Psoas muscle (tissue), 8 donors: ENCODE measurements around the gene ZNF23. TPM values are rescaled to one million over a fixed set of nuclear protein-coding genes. Genes with fewer than 3 reads are reported as not detected.

Experiments
- ATAC-seq, 4 donors: fragments of 200-7000 bp; cut with Tn5 transposase; one replicate each; pipeline ENCODE4 v1.9.1; 2020; ENCODE audit warnings: moderate library complexity in 3 of 4, mild to moderate bottlenecking in 2 of 4
- DNase-seq, 2 donors: peaks; one replicate each; pipeline ENCODE4 v3.0.0-alpha.2; 2020
- H3K27ac ChIP-seq: fragments of 200-600 bp; one replicate; pipeline ENCODE4 v1.8.0; 2022
- H3K27me3 ChIP-seq, 3 donors: fragments of 200-600 bp in 1 of 3; one replicate each; pipeline versions ENCODE4 v1.6.1 to v1.8.0; 2013 to 2022; ENCODE audit warnings: low read length in 2 of 3, mild to moderate bottlenecking in 2 of 3, moderate library complexity in 1 of 3; ENCODE audit not compliant: insufficient read depth in 3 of 3
- H3K36me3 ChIP-seq, 2 donors: fragments of 200-600 bp in 1 of 2; one replicate each; pipeline versions ENCODE4 v1.6.1 to v1.8.0; 2013 to 2022; ENCODE audit warnings: low read depth in 1 of 2, mild to moderate bottlenecking in 1 of 2, moderate library complexity in 1 of 2; ENCODE audit not compliant: insufficient read depth in 1 of 2
- H3K4me1 ChIP-seq: fragments of 200-600 bp; one replicate; pipeline ENCODE4 v1.8.0; 2022
- H3K4me3 ChIP-seq: fragments of 200-600 bp; one replicate; pipeline ENCODE4 v1.8.0; 2022; ENCODE audit warnings: mild to moderate bottlenecking
- H3K9me3 ChIP-seq: fragments of 200-600 bp; one replicate; pipeline ENCODE4 v1.8.0; 2022
- WGBS, 3 donors: extraction: QIAGEN DNeasy Blood & Tissue Kit; methylation state at CpG; one replicate each; pipeline versions ENCODE4 v1.1.6 to v1.1.7; 2013; 5-methylcytosine and 5-hydroxymethylcytosine counted together
- intact Hi-C, 2 donors: fragments of 100-400 bp; cut with DNase I; formaldehyde crosslinking; loops; one replicate each; pipeline versions ENCODE4 v1.11.0 to v1.14.2; 2022
- polyA plus RNA-seq, 3 donors: library from polyadenylated mRNA; stranded (reverse); fragments of 200-250 nt; gene quantifications; one replicate each; pipeline ENCODE4 v1.2.3, GENCODE V29; 2013
- total RNA-seq, 4 donors: library from RNA; stranded (reverse); fragmentation: NEBNext Ultra II Directional in 2 of 4; extraction: Animal tissue kit (Norgen Biotek cat#: 25700) in 2 of 4; gene quantifications; one replicate each; pipeline versions ENCODE4 v1.2.1 to v1.2.4, GENCODE V29; 2021 to 2023
- TF ChIP-seq, protein P1 (sequence below): fragments of 200-600 bp; IDR thresholded peaks from one replicate; pipeline ENCODE4 v1.8.0; 2022; ENCODE audit warnings: antibody characterized with exemption
- donor health status: healthy with polysubstance abuse.
- donor health status: DM: no; HTN: no; CAD: no; lungs with moderate emphysema.
- donor health status: Bipolar disorder and iron deficiency.
- donor health status: healthy.
- donor health status: DM: yes; HTN: yes; CAD: no.
- donor health status: DM: no; HTN: no; CAD: no.
- donor health status: DM: no; HTN: no; CAD: no.
- donor health status: DM: yes; HTN: yes; CAD: no.

The ZNF23 gene
- total and polyA plus RNA-seq, 7 donors, result 3.8 to 9.3 (median 5.8) TPM

DNA sequence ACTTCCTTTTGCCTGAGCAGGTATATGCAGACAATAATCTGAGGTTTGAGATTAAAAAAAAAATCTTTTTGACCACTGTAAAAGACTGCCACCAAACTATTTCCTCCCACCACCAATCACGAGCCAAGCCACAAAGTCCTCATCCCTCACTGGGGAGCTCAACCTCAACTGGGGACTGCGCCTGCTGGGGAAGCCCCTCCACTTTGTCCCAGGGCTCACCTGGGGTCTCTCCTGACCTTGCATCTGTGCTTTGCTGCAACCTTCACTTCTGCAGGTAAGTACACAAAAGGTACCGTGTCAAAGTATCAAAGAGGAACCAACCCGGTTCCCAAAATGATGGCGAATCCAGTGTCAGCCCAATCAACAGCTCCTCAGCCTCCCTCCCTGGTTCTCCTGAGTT, 55.7 kb downstream of the ZNF23 start:
- Histone ChIP-seq H3K36me3 (no peaks in the 10 kb centered on the region), H3K27ac (no peak overlapping the region), H3K4me3 (no peak overlapping the region), H3K9me3 (no peaks in the 10 kb centered on the region), H3K27me3 (peaks cover 0 to 9% (median 1%) of the 10 kb centered on the region in 3 donors), H3K4me1 (no peaks in the 10 kb centered on the region)
- WGBS, 3 donors, result 83 to 90% (median 88%) methylated on average over 5 of the region's 5 CpGs
- intact Hi-C loops, result no loop called here
- DNase-seq, result no peak
- TF ChIP-seq, protein P1, sequence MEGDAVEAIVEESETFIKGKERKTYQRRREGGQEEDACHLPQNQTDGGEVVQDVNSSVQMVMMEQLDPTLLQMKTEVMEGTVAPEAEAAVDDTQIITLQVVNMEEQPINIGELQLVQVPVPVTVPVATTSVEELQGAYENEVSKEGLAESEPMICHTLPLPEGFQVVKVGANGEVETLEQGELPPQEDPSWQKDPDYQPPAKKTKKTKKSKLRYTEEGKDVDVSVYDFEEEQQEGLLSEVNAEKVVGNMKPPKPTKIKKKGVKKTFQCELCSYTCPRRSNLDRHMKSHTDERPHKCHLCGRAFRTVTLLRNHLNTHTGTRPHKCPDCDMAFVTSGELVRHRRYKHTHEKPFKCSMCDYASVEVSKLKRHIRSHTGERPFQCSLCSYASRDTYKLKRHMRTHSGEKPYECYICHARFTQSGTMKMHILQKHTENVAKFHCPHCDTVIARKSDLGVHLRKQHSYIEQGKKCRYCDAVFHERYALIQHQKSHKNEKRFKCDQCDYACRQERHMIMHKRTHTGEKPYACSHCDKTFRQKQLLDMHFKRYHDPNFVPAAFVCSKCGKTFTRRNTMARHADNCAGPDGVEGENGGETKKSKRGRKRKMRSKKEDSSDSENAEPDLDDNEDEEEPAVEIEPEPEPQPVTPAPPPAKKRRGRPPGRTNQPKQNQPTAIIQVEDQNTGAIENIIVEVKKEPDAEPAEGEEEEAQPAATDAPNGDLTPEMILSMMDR, result no peak
- no peak for ATAC-seq

DNA sequence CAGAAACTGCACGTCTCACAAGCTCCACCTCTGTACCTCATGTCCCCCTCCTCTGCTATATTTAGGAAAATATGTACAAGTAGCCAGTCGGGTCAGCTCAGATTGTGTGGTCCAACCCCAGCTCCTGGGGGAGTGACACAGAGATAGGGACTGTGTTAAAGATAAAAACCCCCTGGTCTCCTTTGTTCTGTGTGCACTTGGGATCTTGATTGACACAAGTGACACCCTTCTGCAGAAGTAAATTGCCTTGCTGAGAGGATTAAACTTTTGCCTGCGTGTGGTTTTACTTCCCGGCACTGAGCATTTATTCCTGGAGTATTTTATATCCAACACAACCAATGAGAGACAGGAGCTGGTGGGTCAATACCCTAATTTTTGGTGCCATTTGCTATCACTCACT, 57.7 kb downstream of the ZNF23 start:
- WGBS, 3 donors, result 71 to 72% (median 71%) methylated on average over 4 of the region's 4 CpGs
- TF ChIP-seq, protein P1, result no peak
- H3K36me3 ChIP-seq, result no peaks in the 10 kb centered on the region
- no peak for DNase-seq
- no peak overlapping the region for H3K27ac ChIP-seq
- no peaks in the 10 kb centered on the region for H3K9me3 ChIP-seq
- H3K27me3 ChIP-seq, result peaks cover 0 to 9% (median 1%) of the 10 kb centered on the region in 3 donors
- ATAC-seq, result no peak
- H3K4me1 ChIP-seq, result no peaks in the 10 kb centered on the region
- intact Hi-C loops, result no loop called here
- H3K4me3 ChIP-seq, result no peak overlapping the region

DNA sequence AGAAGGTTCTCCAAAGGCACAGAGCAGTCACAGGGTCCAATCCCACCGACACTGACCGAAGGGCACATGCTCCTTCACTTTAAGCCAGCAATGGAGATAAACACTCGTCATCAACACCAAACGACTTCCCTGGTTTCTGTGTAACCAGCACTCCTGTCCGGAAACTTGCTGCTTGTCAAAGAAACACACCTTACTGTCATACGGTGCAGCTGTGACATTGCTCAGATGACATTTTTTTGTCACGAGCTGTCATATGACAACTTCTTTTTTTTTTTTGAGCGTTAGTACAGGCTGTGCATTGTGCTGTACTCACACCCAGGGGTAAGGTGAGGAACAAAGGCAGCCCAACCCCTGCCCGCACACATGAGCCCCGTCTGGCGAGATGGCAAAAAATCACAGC, 59.4 kb downstream of the ZNF23 start:
- no peak overlapping the region for H3K4me3 ChIP-seq
- no peaks in the 10 kb centered on the region for H3K9me3 ChIP-seq
- TF ChIP-seq, protein P1, result no peak
- ATAC-seq (no peak), DNase-seq (no peak)
- H3K27ac ChIP-seq, result no peak overlapping the region
- intact Hi-C loops, result no loop called here
- 70 to 78% (median 76%) methylated on average over 11 of the region's 11 CpGs for WGBS, 3 donors
- H3K36me3 ChIP-seq, result no peaks in the 10 kb centered on the region
- H3K4me1 ChIP-seq, result no peaks in the 10 kb centered on the region
- peaks cover 0 to 2% (median 1%) of the 10 kb centered on the region in 3 donors for H3K27me3 ChIP-seq

DNA sequence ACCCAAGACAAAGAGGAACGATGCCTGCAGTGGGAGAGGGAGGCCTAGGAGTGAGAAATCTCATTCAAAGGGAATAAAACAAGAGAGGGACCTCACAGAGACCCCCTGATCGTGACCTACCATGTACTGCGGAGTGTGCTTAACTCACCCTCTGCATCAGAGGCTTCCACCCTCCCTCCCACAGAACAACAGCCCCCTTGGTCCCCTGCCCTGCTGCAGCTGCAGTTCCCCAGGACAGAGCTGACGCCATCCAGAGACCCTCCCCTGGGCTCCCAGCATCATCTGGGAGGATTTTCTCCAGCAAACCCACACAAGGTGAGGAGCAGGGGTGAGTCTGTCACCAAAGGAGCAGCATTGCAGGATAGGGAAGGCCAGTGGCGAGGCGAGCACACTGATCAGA, 60.0 kb downstream of the ZNF23 start:
- no peak for ATAC-seq
- TF ChIP-seq, protein P1, result no peak
- intact Hi-C loops, result no loop called here
- Histone ChIP-seq H3K4me1 (no peaks in the 10 kb centered on the region), H3K4me3 (no peak overlapping the region), H3K36me3 (no peaks in the 10 kb centered on the region), H3K27ac (no peak overlapping the region), H3K27me3 (peaks cover 0 to 4% (median 2%) of the 10 kb centered on the region in 3 donors), H3K9me3 (no peaks in the 10 kb centered on the region)
- WGBS, 3 donors, result 46 to 57% (median 54%) methylated on average over 6 of the region's 6 CpGs
- no peak for DNase-seq
